ENCODE results near the gene TSC22D2. TPM values are rescaled to one million over a fixed set of nuclear protein-coding genes. Genes with fewer than 3 reads are reported as not detected.
A peak's percentile ranks its signal among the peaks of the same experiment; 100 is the strongest.

TSC22D2 gene
- total and polyA plus RNA-seq, 10 of the 15 experiments (the other 5 are each of a cell fraction or from before 2014, with no cell fraction given) = 7.4 to 19.4 (median 10.9) TPM

DNA sequence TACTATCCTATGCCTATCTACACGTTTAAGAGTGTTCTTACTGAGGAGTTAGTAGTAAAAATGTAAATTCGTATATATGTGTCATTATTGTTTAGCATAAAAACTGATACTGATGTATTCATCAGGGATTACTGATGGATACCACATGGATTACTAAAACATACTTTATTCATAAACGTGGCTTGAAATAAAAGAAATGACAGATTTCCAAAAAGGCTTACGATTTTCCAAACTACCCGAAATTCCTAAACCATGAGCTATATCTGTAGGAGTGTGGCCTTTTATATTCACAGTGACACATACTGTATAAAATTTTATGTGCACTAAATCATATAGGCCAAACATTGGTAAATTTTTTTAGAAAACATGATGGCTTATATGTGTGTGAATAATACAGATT lies 6.9 kb downstream of the TSC22D2 start:
- Histone ChIP-seq H3K27me3 (replicated peaks in 1 of 2; ENCODE audit: control insufficient read depth in 2 of 2, insufficient read depth in 2 of 2, low read length in 1 of 2) (no peaks in the 10 kb centered on the region), H3K4me1 (ENCODE audit: control insufficient read depth, insufficient read depth, low read length) (no peaks in the 10 kb centered on the region), H2AFZ (ENCODE audit: control insufficient read depth, low read depth, low read length) (no peak overlapping the region), H4K20me1 (ENCODE audit: control insufficient read depth, insufficient read depth) (peaks cover 3% of the 10 kb centered on the region), H3K79me2 (ENCODE audit: control insufficient read depth, insufficient read depth, low read length) (peaks cover 100% of the 10 kb centered on the region), H3K9ac (ENCODE audit: control insufficient read depth, insufficient read depth, low read length) (no peak overlapping the region), H3K4me2 (ENCODE audit: control insufficient read depth, insufficient read depth) (peak overlapping the region; percentile 45; the same call in 1 of the 2 replicates), H3K27ac (ENCODE audit: control insufficient read depth, insufficient read depth) (no peak overlapping the region), H3K9me3 (replicated peaks; ENCODE audit: control insufficient read depth, insufficient read depth, low read length) (no peaks in the 10 kb centered on the region), H3K4me3 (peak overlapping the region; percentile 96; the same call in 1 of the 2 replicates), H3K36me3 (ENCODE audit: control insufficient read depth in 2 of 2, insufficient read depth in 2 of 2, low read length in 1 of 2) (no peaks in the 10 kb centered on the region; a peak in 1 of 4 replicates)
- POLR2A ChIA-PET = interaction anchor here (0.8 to 1.5 kb wide), 6 partner anchors 10 to 192 kb away, joined by 3 to 6 read pairs (median 4); no protein-coding TSS in a partner anchor
- RAD21 ChIA-PET (ENCODE audit: unreplicated experiment) = interaction anchor here (0.6 to 2.2 kb wide), 8 partner anchors 10 to 191 kb away, joined by 3 to 8 read pairs (median 5); no protein-coding TSS in a partner anchor
- intact Hi-C loops (cut with micrococcal nuclease; ENCODE audit: unreplicated experiment) = loop anchor here (5.0 kb wide), 3 partner anchors 82 to 188 kb away; partner anchors contain the start of gene SELENOT
- DNase-seq (ENCODE audit: low read depth, low spot score) (no peak), ATAC-seq (no peak), FAIRE-seq (no peak)
- WGBS (ENCODE audit: insufficient coverage, insufficient replicate concordance, low lambda C conversion rate, missing lambda C conversion rate) = 69% methylated on average over 5 of the region's 5 CpGs
- in situ Hi-C loops (cut with MboI) = no loop called here
- no TSS peak for BruUV-seq (replicated peaks)
- no peak for TF ChIP-seq RAD51 (IDR thresholded peaks at IDR 0.05)
- no peak for TF ChIP-seq ASH2L (IDR thresholded peaks at IDR 0.05; ENCODE audit: borderline replicate concordance, low read depth)
- no peak for TF ChIP-seq TCF7 (IDR thresholded peaks at IDR 0.05; ENCODE audit: borderline replicate concordance)
- no peak for TF ChIP-seq MYB (IDR thresholded peaks at IDR 0.05; ENCODE audit: borderline replicate concordance, low read depth, low read length)
- SMC1A ChIA-PET (ENCODE audit: uncharacterized antibody, unreplicated experiment) = interaction anchor here (0.7 to 2.0 kb wide), 22 partner anchors 11 to 477 kb away, joined by 3 to 9 read pairs (median 3); no protein-coding TSS in a partner anchor
- CTCF ChIA-PET = interaction anchor here (0.7 to 3.7 kb wide), 10 partner anchors 10 to 129 kb away, joined by 3 to 15 read pairs (median 4); no protein-coding TSS in a partner anchor

DNA sequence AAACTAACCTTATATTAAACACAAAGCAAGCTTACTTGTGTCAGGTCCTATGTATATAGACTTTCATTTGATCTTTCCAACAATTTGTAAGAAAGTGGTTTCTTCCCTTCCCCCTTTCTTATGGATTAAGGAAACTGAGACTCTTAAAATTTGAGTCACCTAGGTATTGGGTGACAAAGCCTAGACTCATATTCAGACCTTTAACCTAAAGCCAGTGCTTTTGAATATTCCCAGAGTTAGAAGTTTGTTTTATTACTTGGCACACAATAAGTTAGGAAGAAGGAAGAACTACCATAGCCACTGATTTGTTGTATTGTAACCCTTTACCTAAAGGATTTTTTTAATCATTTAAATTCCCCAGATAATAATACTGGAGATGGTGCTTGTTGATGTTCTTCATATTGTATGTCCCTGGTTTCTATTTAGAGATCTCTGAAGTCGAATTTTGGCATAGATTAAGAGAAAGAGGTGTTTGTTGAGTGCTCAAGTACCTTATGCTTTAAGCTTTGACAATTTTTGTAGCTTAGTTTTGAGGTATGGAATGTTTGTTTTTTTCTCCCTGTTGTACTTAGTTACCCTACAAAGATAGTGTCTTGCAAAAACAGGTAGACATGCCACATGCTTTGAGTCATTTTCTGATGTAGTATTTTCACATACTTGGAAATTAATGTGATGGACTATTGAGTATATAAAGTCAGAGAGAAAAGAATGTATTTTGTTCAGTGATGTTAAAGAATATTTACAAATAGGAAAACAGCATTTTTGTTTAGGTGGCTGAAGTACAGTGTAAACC lies 11.2 kb downstream of the TSC22D2 start:
- ChIA-PET RAD21 (ENCODE audit: unreplicated experiment) (interaction anchor here (1.0 to 4.4 kb wide), 5 partner anchors 8 to 130 kb away, joined by 3 to 22 read pairs (median 4); partner anchors contain the start of gene TSC22D2), SMC1A (ENCODE audit: uncharacterized antibody, unreplicated experiment) (interaction anchor here (1.0 to 6.4 kb wide), 7 partner anchors 9 to 189 kb away, joined by 3 to 51 read pairs (median 4); no protein-coding TSS in a partner anchor), POLR2A (interaction anchor here (0.7 to 1.3 kb wide), 2 partner anchors 9 to 10 kb away, joined by 4 to 5 read pairs; no protein-coding TSS in a partner anchor), CTCF (interaction anchor here (1.0 to 6.0 kb wide), 6 partner anchors 10 to 611 kb away, joined by 3 to 35 read pairs (median 6); partner anchors contain the start of gene TSC22D2)
- FAIRE-seq (no peak), ATAC-seq (no peak), DNase-seq (ENCODE audit: low read depth, low spot score) (no peak)
- BruUV-seq (replicated peaks) = no TSS peak
- WGBS (ENCODE audit: insufficient coverage, insufficient replicate concordance, low lambda C conversion rate, missing lambda C conversion rate) = 0% methylated on average over 1 of the region's 1 CpG
- Histone ChIP-seq H3K9me3 (replicated peaks; ENCODE audit: control insufficient read depth, insufficient read depth, low read length) (no peaks in the 10 kb centered on the region), H3K9ac (ENCODE audit: control insufficient read depth, insufficient read depth, low read length) (no peak overlapping the region), H4K20me1 (ENCODE audit: control insufficient read depth, insufficient read depth) (peaks cover 3% of the 10 kb centered on the region; the same call in 1 of the 2 replicates), H3K4me3 (no peak overlapping the region), H3K79me2 (ENCODE audit: control insufficient read depth, insufficient read depth, low read length) (peaks cover 77% of the 10 kb centered on the region), H2AFZ (ENCODE audit: control insufficient read depth, low read depth, low read length) (no peak overlapping the region), H3K36me3 (ENCODE audit: control insufficient read depth in 2 of 2, insufficient read depth in 2 of 2, low read length in 1 of 2) (peaks cover 0 to 4% of the 10 kb centered on the region in 2 experiments; a peak in 1 of 4 replicates), H3K27ac (ENCODE audit: control insufficient read depth, insufficient read depth) (no peak overlapping the region), H3K27me3 (replicated peaks in 1 of 2; ENCODE audit: control insufficient read depth in 2 of 2, insufficient read depth in 2 of 2, low read length in 1 of 2) (no peaks in the 10 kb centered on the region), H3K4me1 (ENCODE audit: control insufficient read depth, insufficient read depth, low read length) (no peaks in the 10 kb centered on the region), H3K4me2 (ENCODE audit: control insufficient read depth, insufficient read depth) (no peak overlapping the region; the same call in 1 of the 2 replicates)
- in situ Hi-C loops (cut with MboI) (no loop called here), intact Hi-C loops (cut with micrococcal nuclease; ENCODE audit: unreplicated experiment) (no loop called here)
- TF ChIP-seq YBX1 (IDR thresholded peaks at IDR 0.05) (no peak), ZNF207 (IDR thresholded peaks at IDR 0.05; ENCODE audit: borderline replicate concordance) (no peak), SPI1 (IDR thresholded peaks at IDR 0.05; ENCODE audit: borderline replicate concordance, insufficient read depth, low read depth, low read length) (no peak), BCL3 (IDR thresholded peaks at IDR 0.05; ENCODE audit: borderline replicate concordance, insufficient read depth, low read depth, low read length, poor library complexity, severe bottlenecking) (no peak), POLR2A (IDR thresholded peaks at IDR 0.05; ENCODE audit: low read depth, low read length) (no peak), SREBF2 (IDR thresholded peaks at IDR 0.05; ENCODE audit: low read length) (no peak), EGR1 (IDR thresholded peaks at IDR 0.05; ENCODE audit: borderline replicate concordance in 1 of 2, low read depth in 2 of 2, low read length in 2 of 2) (no peak), IRF4 (IDR thresholded peaks at IDR 0.05; ENCODE audit: low read depth, low read length) (no peak), SP1 (IDR thresholded peaks at IDR 0.05; ENCODE audit: low read depth, low read length) (no peak), POLR2AphosphoS5 (IDR thresholded peaks at IDR 0.05; ENCODE audit: low read length) (no peak)

Measured in GM12878 (cell line).